Tibial nerve (tissue), 4 donors: ENCODE results near the gene HS3ST1. TPM values are rescaled to one million over a fixed set of nuclear protein-coding genes. Genes with fewer than 3 reads are reported as not detected.
A peak's percentile ranks its signal among the peaks of the same experiment; 100 is the strongest.
"Not testable (repeated sequence)": the region's sequence is repeated elsewhere in the genome, so short reads cannot be mapped to it uniquely, and the experiment has no call there.

Experiments used
- DNase-seq, 2 donors: peaks; one replicate each; pipeline ENCODE4 v3.0.0-alpha.2; 2019; ENCODE audit warnings: low spot score in 2 of 2
- H3K27ac ChIP-seq, 4 donors: fragments of 200-600 bp; sonication (generic) in 3 of 4; one replicate each; pipeline ENCODE4 v1.5.1; 2017 to 2019; ENCODE audit warnings: mild to moderate bottlenecking in 1 of 4
- H3K27me3 ChIP-seq, 2 donors: fragments of 200-600 bp; sonication (generic) in 1 of 2; one replicate each; pipeline versions ENCODE4 v1.5.1 to v1.6.0; 2017 to 2019
- H3K36me3 ChIP-seq, 3 donors: fragments of 200-600 bp; sonication (generic); one replicate each; pipeline ENCODE4 v1.5.1; 2018 to 2019
- H3K4me1 ChIP-seq, 4 donors: fragments of 200-600 bp; sonication (generic) in 3 of 4; one replicate each; pipeline ENCODE4 v1.5.1; 2017 to 2019
- H3K4me3 ChIP-seq, 4 donors: fragments of 200-600 bp; sonication (generic) in 3 of 4; one replicate each; pipeline ENCODE4 v1.5.1; 2017 to 2019; ENCODE audit warnings: mild to moderate bottlenecking in 1 of 4, moderate library complexity in 1 of 4
- H3K9me3 ChIP-seq, 4 donors: fragments of 200-600 bp; sonication (generic) in 3 of 4; one replicate each; pipeline ENCODE4 v1.5.1; 2017 to 2019
- CTCF ChIP-seq, 5 experiments: fragments of 200-600 bp in 3 of 5; fragments of 450-650 bp in 2 of 5; sonication (generic) in 3 of 5; IDR thresholded peaks; one replicate each; pipeline ENCODE4 v1.5.1; 2016 to 2019; ENCODE audit warnings: antibody characterized with exemption in 5 of 5, mild to moderate bottlenecking in 3 of 5, moderate library complexity in 2 of 5
- EP300 ChIP-seq, 2 donors: sonication (generic); formaldehyde crosslinking; IDR thresholded peaks; one replicate each; pipeline ENCODE4 v1.6.1; 2017; ENCODE audit warnings: antibody characterized with exemption in 2 of 2, mild to moderate bottlenecking in 1 of 2
- POLR2A ChIP-seq, 2 donors: fragments of 450-650 bp; IDR thresholded peaks; one replicate each; pipeline ENCODE4 v1.6.1; 2017; ENCODE audit warnings: antibody characterized with exemption in 2 of 2, mild to moderate bottlenecking in 2 of 2, moderate library complexity in 2 of 2
- WGBS, 2 donors: methylation state at CpG; one replicate each; pipeline ENCODE4 v1.1.5; 2018; 5-methylcytosine and 5-hydroxymethylcytosine counted together
- total RNA-seq, 4 donors: library from RNA; depleted of rRNA; stranded (reverse); fragments of >200 nt; gene quantifications; one replicate each; pipeline ENCODE4 v1.1.0, GENCODE V29; 2016

The HS3ST1 gene
- total RNA-seq, 4 donors from 2014 or later = 0.21 to 6.0 (median 2.1) TPM

GRCh38 chr4:11399461-11399971 is 29.2 kb downstream of the HS3ST1 start:
- H3K9me3 ChIP-seq = no peaks in the 10 kb centered on the region
- H3K4me1 ChIP-seq = peaks cover 0 to 19% (median 2%) of the 10 kb centered on the region in 4 donors
- 97 to 99% methylated on average over 42 of the region's 42 CpGs for WGBS, 2 donors
- peaks cover 0 to 14% (median 0%) of the 10 kb centered on the region in 3 donors for H3K36me3 ChIP-seq
- no peak for DNase-seq
- TF ChIP-seq EP300 (IDR thresholded peaks at IDR 0.05) = no peak
- no peak for TF ChIP-seq POLR2A (IDR thresholded peaks at IDR 0.05)
- TF ChIP-seq CTCF (IDR thresholded peaks at IDR 0.05) = no peak
- no peaks in the 10 kb centered on the region for H3K27me3 ChIP-seq
- no peak overlapping the region for H3K27ac ChIP-seq
- H3K4me3 ChIP-seq = no peak overlapping the region

DNA sequence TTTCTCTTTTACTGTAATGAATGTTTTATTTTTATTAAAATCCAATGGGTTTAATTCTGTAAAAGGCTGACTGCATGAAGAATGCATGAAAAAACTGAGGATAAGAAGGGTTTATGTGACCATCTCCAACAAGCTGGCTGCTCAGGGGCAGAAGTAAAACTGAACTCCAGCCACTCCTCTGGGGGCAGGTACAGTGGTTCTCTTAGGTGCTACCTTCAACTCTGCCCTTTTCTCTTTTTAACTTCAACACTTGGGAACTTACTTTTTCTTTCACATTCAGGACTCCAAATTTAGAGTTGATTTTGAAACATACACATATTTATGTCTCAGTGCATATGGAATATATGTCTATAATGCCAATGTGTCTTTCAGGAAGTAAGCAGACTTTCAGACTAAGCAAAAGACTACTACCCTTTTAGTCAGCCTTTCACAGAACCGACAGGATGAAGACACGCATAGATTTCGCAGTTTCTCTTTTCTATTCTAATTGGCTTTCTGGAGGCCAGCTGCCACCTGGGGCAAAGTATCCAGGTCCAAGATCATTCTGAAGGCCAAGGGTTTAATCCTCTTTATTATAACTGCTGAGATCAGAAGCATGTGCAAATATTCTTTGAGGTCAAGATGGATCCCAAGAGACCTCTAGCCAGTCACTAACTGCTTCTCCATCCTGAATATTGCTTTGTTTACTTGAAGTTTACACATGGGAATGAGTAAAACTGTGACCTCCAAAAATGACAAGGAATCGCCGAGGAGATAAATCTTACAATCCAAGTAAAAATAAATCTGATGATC is 30.7 kb downstream of the HS3ST1 start:
- peaks cover 0 to 14% (median 0%) of the 10 kb centered on the region in 3 donors for H3K36me3 ChIP-seq
- peak overlapping the region in 1 of 4 donors; percentile 41 for H3K27ac ChIP-seq
- no peak overlapping the region for H3K4me3 ChIP-seq
- no peaks in the 10 kb centered on the region for H3K9me3 ChIP-seq
- WGBS, 2 donors = 58 to 65% methylated on average over 5 of the region's 5 CpGs
- no peaks in the 10 kb centered on the region for H3K27me3 ChIP-seq
- no peak for DNase-seq
- peaks cover 0 to 19% (median 2%) of the 10 kb centered on the region in 4 donors for H3K4me1 ChIP-seq
- no peak for TF ChIP-seq POLR2A (IDR thresholded peaks at IDR 0.05)
- TF ChIP-seq EP300 (IDR thresholded peaks at IDR 0.05) = no peak
- no peak for TF ChIP-seq CTCF (IDR thresholded peaks at IDR 0.05)

GRCh38 chr4:11397146-11397545 is 31.5 kb downstream of the HS3ST1 start:
- no peak overlapping the region for H3K27ac ChIP-seq
- TF ChIP-seq POLR2A (IDR thresholded peaks at IDR 0.05) (no peak), EP300 (IDR thresholded peaks at IDR 0.05) (no peak), CTCF (IDR thresholded peaks at IDR 0.05) (no peak)
- no peak overlapping the region for H3K4me3 ChIP-seq
- H3K4me1 ChIP-seq = peaks cover 0 to 19% (median 2%) of the 10 kb centered on the region in 4 donors
- H3K27me3 ChIP-seq = no peaks in the 10 kb centered on the region
- peaks cover 0 to 14% (median 0%) of the 10 kb centered on the region in 3 donors for H3K36me3 ChIP-seq
- DNase-seq = no peak
- WGBS, 2 donors = 43 to 54% methylated on average over 1 of the region's 1 CpG
- H3K9me3 ChIP-seq = no peaks in the 10 kb centered on the region

DNA sequence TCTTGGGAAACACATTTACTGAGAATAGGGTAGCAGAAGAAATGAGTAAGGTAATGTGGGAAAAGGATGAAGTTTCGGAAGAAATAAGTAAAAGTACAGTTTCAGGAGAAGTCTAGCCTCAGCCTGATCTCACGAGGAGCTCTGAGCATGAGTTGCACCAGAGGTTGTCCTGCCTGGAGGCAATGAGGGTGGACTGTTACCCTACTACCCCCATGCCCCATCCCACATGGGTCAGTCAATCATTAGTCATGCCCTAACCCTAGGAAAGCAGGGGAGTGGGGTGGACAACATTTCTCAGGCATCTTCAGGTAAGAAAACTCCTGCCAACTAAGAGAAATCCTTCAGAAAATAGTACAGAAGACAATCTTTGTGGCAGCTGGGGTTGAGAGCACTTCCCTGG is 35.1 kb downstream of the HS3ST1 start:
- no peak overlapping the region for H3K4me3 ChIP-seq
- H3K27me3 ChIP-seq = no peaks in the 10 kb centered on the region
- 88 to 93% methylated on average over 2 of the region's 2 CpGs for WGBS, 2 donors
- no peaks in the 10 kb centered on the region for H3K9me3 ChIP-seq
- peaks cover 0 to 17% (median 2%) of the 10 kb centered on the region in 4 donors for H3K4me1 ChIP-seq
- TF ChIP-seq EP300 (IDR thresholded peaks at IDR 0.05) (no peak), CTCF (IDR thresholded peaks at IDR 0.05) (no peak), POLR2A (IDR thresholded peaks at IDR 0.05) (no peak)
- no peaks in the 10 kb centered on the region for H3K36me3 ChIP-seq
- DNase-seq = no peak
- H3K27ac ChIP-seq = no peak overlapping the region

DNA sequence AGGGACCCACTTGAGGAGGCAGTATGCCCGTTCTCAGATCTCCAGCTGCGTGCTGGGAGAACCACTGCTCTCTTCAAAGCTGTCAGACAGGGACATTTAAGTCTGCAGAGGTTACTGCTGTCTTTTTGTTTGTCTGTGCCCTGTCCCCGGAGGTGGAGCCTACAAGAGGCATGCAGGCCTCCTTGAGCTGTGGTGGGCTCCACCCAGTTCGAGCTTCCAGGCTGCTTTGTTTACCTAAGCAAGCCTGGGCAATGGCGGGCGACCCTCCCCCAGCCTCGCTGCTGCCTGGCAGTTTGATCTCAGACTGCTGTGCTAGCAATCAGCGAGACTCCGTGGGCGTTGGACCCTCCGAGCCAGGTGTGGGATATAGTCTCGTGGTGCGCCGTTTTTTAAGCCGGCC is 44.6 kb downstream of the HS3ST1 start:
- H3K27ac ChIP-seq, H3K4me3 ChIP-seq, H3K27me3 ChIP-seq, DNase-seq, H3K4me1 ChIP-seq, H3K9me3 ChIP-seq, H3K36me3 ChIP-seq: not testable (repeated sequence)
- 86 to 89% methylated on average over 12 to 13 of the region's 15 CpGs for WGBS, 2 donors
